ENCODE measurements around the gene MAST3.
"Not testable (repeated sequence)": the region's sequence is repeated elsewhere in the genome, so short reads cannot be mapped to it uniquely, and the experiment has no call there.

MAST3 gene

DNA sequence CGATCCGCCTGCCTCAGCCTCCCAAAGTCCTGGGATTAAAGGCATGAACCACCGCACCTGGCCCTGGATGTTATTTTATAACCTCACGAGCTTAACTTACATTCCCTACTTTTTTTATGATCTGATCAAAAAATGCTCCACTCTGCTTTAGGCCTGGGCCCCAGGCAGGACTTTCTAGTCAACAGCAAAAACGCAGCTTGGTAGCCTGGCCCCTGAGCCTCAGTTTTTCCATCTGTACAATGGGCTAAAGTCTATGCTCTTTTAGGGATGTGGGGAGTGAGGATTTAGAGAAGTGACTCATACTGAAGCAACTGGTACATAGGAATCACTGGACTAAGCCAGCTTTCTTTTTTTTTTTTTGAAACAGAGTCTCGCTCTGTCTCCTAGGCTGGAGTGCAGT, 43.5 kb downstream of the MAST3 start:
- DNase-seq, result no peak

DNA sequence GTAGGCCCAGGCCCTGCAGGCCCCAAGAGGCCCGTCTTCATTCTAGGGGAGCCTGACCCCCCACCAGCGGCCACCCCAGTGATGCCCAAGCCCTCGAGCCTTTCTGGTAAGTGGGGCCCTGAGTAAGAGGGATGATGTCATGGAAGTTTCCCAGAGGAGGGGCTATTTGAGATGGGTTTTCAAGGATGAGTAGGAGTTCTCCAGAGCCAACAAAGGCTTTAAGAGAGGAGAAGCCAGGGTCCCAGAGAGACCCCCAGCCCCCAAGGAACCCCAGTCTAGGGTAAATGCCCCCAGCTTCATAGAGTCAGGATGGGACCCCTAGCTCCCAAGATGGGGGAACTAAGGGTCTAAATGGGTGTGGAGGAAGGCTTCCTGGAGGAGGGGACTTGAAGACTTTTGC, 46.3 kb downstream of the MAST3 start:
- DNase-seq, result no peak

GRCh38 chr19:18144361-18144760, 46.8 kb downstream of the MAST3 start:
- no peak for DNase-seq

DNA sequence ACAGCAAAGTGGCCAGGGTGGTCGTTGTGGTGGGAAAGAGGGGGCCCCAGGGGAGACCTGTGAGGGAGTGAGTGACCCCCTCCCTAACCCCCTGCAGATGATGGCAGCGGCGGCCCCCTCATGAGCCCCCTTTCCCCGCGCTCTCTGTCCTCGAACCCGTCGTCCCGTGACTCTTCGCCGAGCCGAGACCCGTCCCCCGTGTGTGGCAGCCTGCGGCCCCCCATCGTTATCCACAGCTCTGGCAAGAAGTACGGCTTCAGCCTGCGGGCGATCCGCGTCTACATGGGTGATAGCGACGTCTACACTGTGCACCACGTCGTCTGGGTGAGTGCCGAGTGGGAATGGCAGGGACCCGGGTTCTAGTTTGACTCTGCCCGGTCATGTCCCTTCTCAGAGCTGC, 47.3 kb downstream of the MAST3 start:
- no peak for DNase-seq

GRCh38 chr19:18145391-18145999, 47.9 kb downstream of the MAST3 start:
- DNase-seq, result no peak

- no peak for DNase-seq
These were observed 49.8 kb downstream of the MAST3 start for GRCh38 chr19:18147396-18147795.

- no peak for DNase-seq
These were observed 52.0 kb downstream of the MAST3 start for GRCh38 chr19:18149596-18149975.

DNA sequence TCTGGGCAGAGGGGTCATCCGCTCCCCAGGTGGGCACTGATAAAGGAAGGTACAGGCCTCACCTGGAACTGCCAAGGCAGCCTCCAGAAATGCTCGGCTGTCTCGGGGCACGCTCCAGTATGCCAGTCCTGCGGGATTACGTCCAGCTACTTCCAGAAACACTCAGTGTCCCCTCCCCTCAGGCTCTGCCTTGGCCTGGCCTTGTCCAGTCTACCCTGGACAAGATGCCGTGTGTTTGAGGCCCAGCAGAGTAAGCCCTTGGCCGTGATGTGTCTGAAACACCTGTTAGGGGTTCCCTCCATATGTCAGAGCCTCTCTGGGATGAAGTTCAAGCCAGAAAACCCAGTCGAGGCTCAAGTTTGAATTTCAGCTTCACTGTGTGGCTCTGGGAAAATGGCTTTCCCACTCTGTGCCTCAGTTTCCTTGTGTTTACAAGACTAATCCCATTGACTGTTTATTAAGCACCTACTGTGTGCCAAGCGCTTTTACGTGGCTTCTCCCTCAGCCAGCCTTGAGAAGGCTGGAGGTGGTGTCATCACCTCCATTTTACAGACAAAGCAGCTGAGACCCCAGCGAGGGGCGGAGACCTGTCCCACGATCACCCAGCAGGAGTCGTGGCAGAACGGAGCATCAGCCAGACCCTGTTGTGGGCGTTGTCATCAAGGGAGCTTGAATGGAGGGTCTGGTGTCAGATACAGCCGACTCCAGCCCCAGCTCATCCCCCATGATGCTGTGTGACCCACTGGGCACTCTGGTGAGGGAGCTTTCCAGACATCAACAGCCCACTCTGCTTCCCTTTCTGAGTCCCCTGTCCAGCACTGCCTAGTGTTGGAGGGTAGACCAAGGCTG, 53.4 kb downstream of the MAST3 start:
- no peak for DNase-seq

GRCh38 chr19:18152442-18152816, 54.9 kb downstream of the MAST3 start:
- DNase-seq, result peak; percentile 97 to 99

GRCh38 chr19:18152817-18153555, 55.4 kb downstream of the MAST3 start, which contains the start of gene PIK3R2:
Gene PIK3R2, plus strand, starts transcription at chr19:18153163. Its CDS starts 2,717 bp downstream, at chr19:18155880.
- peak; percentile 99 for DNase-seq

- DNase-seq, result peak in 1 of 2 donors; percentile 24
These were observed 56.1 kb downstream of the MAST3 start for GRCh38 chr19:18153556-18154134.

GRCh38 chr19:18155095-18156087, 57.8 kb downstream of the MAST3 start:
- DNase-seq, result no peak

GRCh38 chr19:18156268-18156667, 58.7 kb downstream of the MAST3 start:
- DNase-seq, result no peak

- DNase-seq, result no peak
These were observed 59.4 kb downstream of the MAST3 start for GRCh38 chr19:18156841-18157464.

- no peak for DNase-seq
These were observed 60.0 kb downstream of the MAST3 start for GRCh38 chr19:18157465-18158063.

- no peak for DNase-seq
These were observed 60.9 kb downstream of the MAST3 start for GRCh38 chr19:18158467-18158866.

DNA sequence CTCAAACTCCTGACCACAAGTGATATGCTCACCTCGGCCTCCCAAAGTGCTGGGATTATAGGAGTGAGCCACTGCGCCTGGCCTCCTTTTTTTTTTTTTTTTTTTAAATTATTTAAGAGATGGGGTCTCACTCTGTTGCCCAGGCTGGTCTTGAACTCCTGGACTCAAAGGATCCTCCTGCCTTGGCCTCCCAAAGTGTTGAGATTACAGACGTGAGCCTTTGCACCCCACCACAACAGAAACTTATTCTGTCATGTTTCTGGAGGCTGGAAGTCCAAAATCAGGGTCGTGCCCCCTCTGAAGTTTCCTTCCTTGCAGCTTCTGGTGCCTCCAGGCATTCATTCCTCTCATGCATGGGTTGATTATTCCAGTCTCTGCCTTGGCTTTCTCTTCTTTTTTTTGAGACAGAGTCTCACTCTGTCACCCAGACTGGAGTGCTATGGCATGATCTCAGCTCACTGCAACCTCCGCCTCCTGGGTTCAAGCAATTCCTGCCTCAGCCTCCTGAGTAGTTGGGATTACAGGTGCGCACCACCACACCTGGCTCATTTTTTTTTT, 61.6 kb downstream of the MAST3 start:
- DNase-seq, result not testable (repeated sequence)

DNA sequence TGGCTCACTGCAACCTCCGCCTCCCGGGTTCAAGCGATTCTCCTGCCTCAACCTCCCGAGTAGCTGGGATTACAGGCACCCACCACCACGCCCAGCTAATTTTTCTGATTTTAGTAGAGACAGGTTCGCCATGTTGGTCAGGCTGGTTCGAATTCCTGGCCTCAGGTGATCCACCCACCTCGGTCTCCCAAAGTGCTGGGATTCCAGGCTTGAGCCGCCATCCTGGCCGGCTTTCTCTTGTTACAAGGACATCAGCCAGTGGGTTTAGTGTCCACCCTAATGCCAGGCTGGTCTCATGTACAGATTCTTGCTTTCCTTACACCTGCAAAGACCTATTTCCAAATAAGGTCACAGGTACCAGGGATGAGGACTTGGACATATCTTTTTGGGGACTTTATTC, 62.2 kb downstream of the MAST3 start:
- no peak for DNase-seq

DNA sequence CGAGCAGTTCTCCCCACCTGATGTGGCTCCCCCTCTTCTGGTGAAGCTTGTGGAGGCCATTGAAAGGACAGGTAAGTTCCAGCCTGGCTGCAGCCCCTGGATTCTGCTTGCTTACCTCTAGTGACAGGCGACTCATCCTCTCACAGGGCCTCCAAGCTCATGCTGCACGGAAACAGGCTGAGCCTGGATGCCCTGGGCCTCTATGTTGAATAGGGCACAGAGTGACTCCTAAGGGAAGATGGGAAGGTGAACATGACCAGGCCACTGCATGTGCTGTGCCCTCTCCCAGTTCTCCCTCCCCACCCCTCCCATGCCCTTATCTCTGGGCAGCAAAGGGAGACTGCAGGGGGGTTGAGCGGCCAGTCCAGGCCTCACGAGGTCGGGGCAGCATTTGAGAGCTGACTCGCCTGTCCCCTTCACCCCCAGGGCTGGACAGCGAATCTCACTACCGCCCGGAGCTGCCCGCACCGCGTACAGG, 63.0 kb downstream of the MAST3 start:
- DNase-seq, result no peak

- peak; percentile 74 to 88 for DNase-seq
These were observed 63.5 kb downstream of the MAST3 start for GRCh38 chr19:18160971-18161635.
